Calu3 (cell line): ENCODE results near the gene SPINK13. TPM values are rescaled to one million over a fixed set of nuclear protein-coding genes. Genes with fewer than 3 reads are reported as not detected.
"Not testable (repeated sequence)": the region's sequence is repeated elsewhere in the genome, so short reads cannot be mapped to it uniquely, and the experiment has no call there.

Experiments used
- BruUV-seq: library from RNA; stranded (reverse); fragments of 400-500 nt; replicated peaks from 2 replicates; lab custom pipeline; 2021; lab: Mats Ljungman, UMichigan
- CTCF ChIA-PET: fragments of 300-600 bp; sonication (Branson Sonifier 250); formaldehyde crosslinking; loops from one replicate; lab custom pipeline; 2022; ENCODE audit warnings: antibody characterized with exemption; lab: Charles Lee
- DNase-seq: peaks from one replicate; pipeline ENCODE4 v3.0.0; 2022
- H3K27ac Mint-ChIP-seq: one replicate; pipeline ENCODE4 v1.8.0; 2022; ENCODE audit warnings: mixed read lengths; ENCODE audit not compliant: unreplicated experiment
- H3K27me3 Mint-ChIP-seq: one replicate; pipeline ENCODE4 v1.8.0; 2022; ENCODE audit warnings: mixed read lengths; ENCODE audit not compliant: unreplicated experiment
- H3K36me3 Mint-ChIP-seq: one replicate; pipeline ENCODE4 v1.8.0; 2022; ENCODE audit warnings: mild to moderate bottlenecking, moderate library complexity, mixed read lengths; ENCODE audit not compliant: insufficient read depth, unreplicated experiment
- H3K4me1 Mint-ChIP-seq: one replicate; pipeline ENCODE4 v1.8.0; 2022; ENCODE audit warnings: mild to moderate bottlenecking, low read depth, mixed read lengths; ENCODE audit not compliant: unreplicated experiment
- H3K4me3 Mint-ChIP-seq: one replicate; pipeline ENCODE4 v1.8.0; 2022; ENCODE audit warnings: mild to moderate bottlenecking, low read depth, moderate library complexity, mixed read lengths; ENCODE audit not compliant: unreplicated experiment
- H3K9me3 Mint-ChIP-seq: one replicate; pipeline ENCODE4 v1.8.0; 2022; ENCODE audit warnings: low read depth, mixed read lengths; ENCODE audit not compliant: unreplicated experiment
- CTCF ChIP-seq: fragments of 200-600 bp; IDR thresholded peaks from one replicate; pipeline ENCODE4 v1.8.0; 2022; ENCODE audit warnings: antibody characterized with exemption; ENCODE audit not compliant: unreplicated experiment
- intact Hi-C: fragments of 100-400 bp; cut with micrococcal nuclease; formaldehyde crosslinking; loops from one replicate; pipeline ENCODE4 v1.10.0; 2022; ENCODE audit not compliant: unreplicated experiment
- total RNA-seq: library from RNA; stranded (reverse); gene quantifications from 2 replicates; pipeline ENCODE4 v1.2.3, GENCODE V29; 2022

SPINK13 gene
- total RNA-seq, 1 experiment from 2014 or later = not detected

- BruUV-seq = no TSS peak
- CTCF ChIA-PET = interaction anchor here (0.6 kb wide), 1 partner anchor 87 kb away, joined by 3 read pairs; no protein-coding TSS in a partner anchor
Measured at GRCh38 chr5:148311484-148311883, 42.9 kb downstream of the SPINK13 start.

GRCh38 chr5:148312153-148312552 lies 43.6 kb downstream of the SPINK13 start, which contains the start of gene SPINK7:
TSS of gene SPINK7 (plus strand) at chr5:148312423. CDS start at chr5:148312484, 61 bp downstream.
- H3K27ac Mint-ChIP-seq = no peak within 1 kb of the TSS
- H3K36me3 Mint-ChIP-seq = no peaks in the 10 kb centered on the region
- DNase-seq = no peak
- H3K9me3 Mint-ChIP-seq = peaks cover 12% of the 10 kb centered on the region
- intact Hi-C loops = no loop called here
- H3K4me3 Mint-ChIP-seq = no peak within 1 kb of the TSS
- no peaks in the 10 kb centered on the region for H3K27me3 Mint-ChIP-seq
- TF ChIP-seq CTCF = no peak
- H3K4me1 Mint-ChIP-seq = peaks cover 6% of the 10 kb centered on the region
- CTCF ChIA-PET = no interaction called here
- no TSS peak for BruUV-seq

More at GRCh38 chr5:148311484-148311883, 42.9 kb downstream of the SPINK13 start:
- no peaks in the 10 kb centered on the region for H3K27me3 Mint-ChIP-seq
- TF ChIP-seq CTCF = no peak
- intact Hi-C loops = no loop called here
- H3K4me3 Mint-ChIP-seq = no peak overlapping the region
- peaks cover 6% of the 10 kb centered on the region for H3K4me1 Mint-ChIP-seq
- peaks cover 12% of the 10 kb centered on the region for H3K9me3 Mint-ChIP-seq
- DNase-seq = no peak
- no peak overlapping the region for H3K27ac Mint-ChIP-seq
- no peaks in the 10 kb centered on the region for H3K36me3 Mint-ChIP-seq

- Mint-ChIP-seq H3K9me3 (peaks cover 7% of the 10 kb centered on the region), H3K4me1 (peaks cover 6% of the 10 kb centered on the region), H3K36me3 (no peaks in the 10 kb centered on the region), H3K27ac (no peak overlapping the region), H3K4me3 (no peak overlapping the region), H3K27me3 (no peaks in the 10 kb centered on the region)
- intact Hi-C loops = loop anchor here (1.0 kb wide), 2 partner anchors 38 to 60 kb away; no protein-coding TSS in a partner anchor
- CTCF ChIA-PET = interaction anchor here (0.6 to 2.1 kb wide), 13 partner anchors 17 to 417 kb away, joined by 3 to 16 read pairs (median 5); no protein-coding TSS in a partner anchor
- BruUV-seq = no TSS peak
- peak; percentile 36 for DNase-seq
- peak; percentile 37 for TF ChIP-seq CTCF
Measured at GRCh38 chr5:148314187-148314586, 45.6 kb downstream of the SPINK13 start.

- Mint-ChIP-seq H3K4me3 (no peak overlapping the region), H3K4me1 (peaks cover 10% of the 10 kb centered on the region), H3K27me3 (no peaks in the 10 kb centered on the region), H3K36me3 (peaks cover 3% of the 10 kb centered on the region), H3K9me3 (peaks cover 2% of the 10 kb centered on the region), H3K27ac (no peak overlapping the region)
- BruUV-seq = no TSS peak
- TF ChIP-seq CTCF = no peak
- CTCF ChIA-PET = interaction anchor here (0.7 to 2.1 kb wide), 11 partner anchors 8 to 416 kb away, joined by 3 to 16 read pairs (median 5); no protein-coding TSS in a partner anchor
- DNase-seq = no peak
- intact Hi-C loops = loop anchor here (1.0 kb wide), 2 partner anchors 38 to 60 kb away; no protein-coding TSS in a partner anchor
Measured at GRCh38 chr5:148314731-148315130, 46.1 kb downstream of the SPINK13 start.

GRCh38 chr5:148320011-148320963 lies 51.7 kb downstream of the SPINK13 start:
- CTCF ChIA-PET = interaction anchor here (0.7 to 1.6 kb wide), 3 partner anchors 17 to 528 kb away, joined by 4 to 5 read pairs (median 5); no protein-coding TSS in a partner anchor
- DNase-seq, H3K36me3 Mint-ChIP-seq, intact Hi-C loops, BruUV-seq, H3K4me1 Mint-ChIP-seq, H3K9me3 Mint-ChIP-seq, H3K27me3 Mint-ChIP-seq: not testable (repeated sequence)
- Mint-ChIP-seq H3K4me3 (peak overlapping the region; percentile 78), H3K27ac (peak overlapping the region; percentile 16)
